Karpas-422 (cell line): Measurements from ENCODE around the gene HOXD12. TPM values are rescaled to one million over a fixed set of nuclear protein-coding genes. Genes with fewer than 3 reads are reported as not detected.

Source experiments
- DNase-seq: peaks from one replicate; pipeline ENCODE4 v3.0.0-alpha.2; 2015
- H2AFZ ChIP-seq: fragments of 200-600 bp; sonication (generic); 2 replicates; pipeline ENCODE4 v1.6.1; 2014; ENCODE audit warnings: antibody characterized with exemption, low read length, mixed read lengths
- H3K27ac ChIP-seq: fragments of 200-600 bp; sonication (generic); 2 replicates; pipeline ENCODE4 v1.5.1; 2014; ENCODE audit warnings: mild to moderate bottlenecking, low read length, moderate library complexity
- H3K27me3 ChIP-seq: fragments of 200-600 bp; sonication (generic); 2 replicates; pipeline ENCODE4 v1.6.1; 2014; ENCODE audit warnings: low read length, mixed read lengths
- H3K36me3 ChIP-seq: fragments of 200-600 bp; sonication (generic); 2 replicates; pipeline ENCODE4 v1.6.1; 2014; ENCODE audit warnings: low read length, mixed read lengths; ENCODE audit not compliant: insufficient read depth
- H3K4me1 ChIP-seq: fragments of 200-600 bp; sonication (generic); 2 replicates; pipeline ENCODE4 v1.6.1; 2014; ENCODE audit warnings: mild to moderate bottlenecking, low read length, mixed read lengths
- H3K4me2 ChIP-seq: fragments of 200-600 bp; sonication (generic); 2 replicates; pipeline ENCODE4 v1.6.1; 2014; ENCODE audit warnings: low read length, low read depth, mild to moderate bottlenecking; ENCODE audit not compliant: poor library complexity, severe bottlenecking
- H3K4me3 ChIP-seq: fragments of 200-600 bp; sonication (generic); 2 replicates; pipeline ENCODE4 v1.5.1; 2014; ENCODE audit warnings: mild to moderate bottlenecking, antibody characterized with exemption, low read length, mixed read lengths
- H3K79me2 ChIP-seq: fragments of 200-600 bp; sonication (generic); 2 replicates; pipeline ENCODE4 v1.6.1; 2014; ENCODE audit warnings: mild to moderate bottlenecking, low read length, mixed read lengths
- H3K9ac ChIP-seq: fragments of 200-600 bp; sonication (generic); 2 replicates; pipeline ENCODE4 v1.6.0; 2014; ENCODE audit warnings: low read length
- H3K9me2 ChIP-seq: fragments of 200-600 bp; sonication (generic), shearing (Covaris generic); replicated peaks from 2 replicates; pipeline ENCODE4 v1.6.0; 2014; ENCODE audit warnings: mild to moderate bottlenecking, low read length, moderate library complexity; ENCODE audit not compliant: insufficient read depth
- H3K9me3 ChIP-seq: fragments of 300-700, 200-600 bp; sonication (generic); 2 replicates; pipeline ENCODE4 v1.6.1; 2014; ENCODE audit warnings: low read length, mixed read lengths
- H4K20me1 ChIP-seq: fragments of 200-600 bp; sonication (generic); 2 replicates; pipeline ENCODE4 v1.6.1; 2014; ENCODE audit warnings: mild to moderate bottlenecking, antibody characterized with exemption, low read length, low read depth; ENCODE audit not compliant: insufficient read depth
- total RNA-seq: library from RNA; depleted of rRNA; stranded (reverse); fragments of >200 nt; shearing (Covaris generic); gene quantifications from 2 replicates; pipeline ENCODE4 v1.2.3, GENCODE V29; 2014; ENCODE audit warnings: low replicate concordance

HOXD12 gene
- total RNA-seq, 1 experiment from 2014 or later, result 1.0 TPM

DNA sequence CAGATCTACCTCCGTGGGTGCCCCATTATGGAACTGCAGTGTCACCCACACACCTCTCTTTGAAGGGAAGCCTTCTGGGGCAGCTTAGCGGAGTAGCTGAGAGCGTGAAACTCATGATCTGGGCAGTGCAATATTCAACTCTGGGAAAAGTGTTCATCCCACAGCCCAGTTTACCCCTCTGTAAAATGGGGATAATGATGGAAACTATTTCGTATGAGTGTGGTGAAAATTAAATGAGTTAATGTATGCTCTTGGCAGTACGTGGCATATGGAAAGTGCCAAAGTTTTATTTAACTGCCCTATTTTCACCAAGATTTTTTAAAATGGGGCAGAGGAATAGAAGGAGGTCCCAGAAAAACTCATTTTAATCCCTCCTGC is 27.3 kb upstream of the HOXD12 start:
- H3K4me3 ChIP-seq, result no peak overlapping the region
- H3K9ac ChIP-seq, result no peak overlapping the region
- H3K9me3 ChIP-seq, result no peaks in the 10 kb centered on the region
- H3K9me2 ChIP-seq, result no peaks in the 10 kb centered on the region
- H4K20me1 ChIP-seq, result no peaks in the 10 kb centered on the region
- no peak for DNase-seq
- no peak overlapping the region for H3K4me2 ChIP-seq
- no peaks in the 10 kb centered on the region for H3K36me3 ChIP-seq
- no peaks in the 10 kb centered on the region for H3K79me2 ChIP-seq
- H3K4me1 ChIP-seq, result peaks cover 7% of the 10 kb centered on the region
- H2AFZ ChIP-seq, result no peak overlapping the region
- H3K27ac ChIP-seq, result no peak overlapping the region
- no peaks in the 10 kb centered on the region for H3K27me3 ChIP-seq

DNA sequence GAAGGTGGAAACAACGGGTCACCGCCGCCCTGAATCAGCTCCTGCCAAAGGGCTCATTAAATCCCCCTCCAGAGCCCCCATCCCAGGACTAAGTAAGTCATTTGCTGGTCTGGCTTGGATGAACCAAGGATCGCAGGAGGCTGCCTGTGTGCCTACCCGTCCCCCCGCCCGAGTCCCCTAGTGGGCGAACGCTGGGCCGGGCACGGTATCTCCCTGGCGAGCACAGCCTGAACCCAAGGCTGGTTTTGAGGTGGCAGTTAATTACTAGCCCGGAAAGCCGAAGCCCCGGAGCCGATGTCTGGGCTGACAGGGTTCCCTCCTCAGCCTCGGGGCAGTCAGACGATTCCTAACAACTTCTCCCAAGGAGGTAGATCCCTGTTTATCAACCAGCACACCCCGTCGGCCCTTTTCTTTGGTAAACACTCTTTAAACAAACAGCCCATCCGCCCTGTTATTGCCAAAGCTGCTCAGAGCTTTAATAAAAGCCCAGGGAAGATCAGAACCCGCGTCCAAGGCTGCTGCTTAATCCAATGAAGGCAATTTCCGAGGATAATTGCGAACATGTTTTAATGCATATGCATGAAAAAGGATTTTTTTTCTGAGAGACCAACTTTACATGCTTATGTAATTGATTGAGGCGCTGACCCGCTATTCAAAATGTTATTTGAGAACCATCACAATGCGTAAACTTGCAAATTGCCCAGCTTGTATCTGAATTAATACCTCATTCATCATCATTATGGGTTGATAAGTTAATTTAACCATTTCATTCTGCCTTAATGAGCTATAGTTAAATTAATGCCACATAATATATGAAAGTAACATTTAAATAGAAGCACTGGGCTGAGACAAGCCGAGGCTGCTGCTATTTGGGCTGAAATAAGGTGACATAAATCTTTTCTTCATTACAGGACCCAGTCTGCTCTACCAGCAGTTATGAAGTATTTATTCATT is 26.4 kb upstream of the HOXD12 start:
- Histone ChIP-seq H3K4me3 (no peak overlapping the region), H3K9me2 (no peaks in the 10 kb centered on the region), H3K9me3 (no peaks in the 10 kb centered on the region), H3K9ac (no peak overlapping the region), H3K36me3 (no peaks in the 10 kb centered on the region), H3K4me2 (no peak overlapping the region), H3K27ac (no peak overlapping the region), H3K4me1 (peaks cover 7% of the 10 kb centered on the region), H3K27me3 (no peaks in the 10 kb centered on the region), H2AFZ (no peak overlapping the region), H3K79me2 (no peaks in the 10 kb centered on the region), H4K20me1 (no peaks in the 10 kb centered on the region)
- DNase-seq, result no peak

DNA sequence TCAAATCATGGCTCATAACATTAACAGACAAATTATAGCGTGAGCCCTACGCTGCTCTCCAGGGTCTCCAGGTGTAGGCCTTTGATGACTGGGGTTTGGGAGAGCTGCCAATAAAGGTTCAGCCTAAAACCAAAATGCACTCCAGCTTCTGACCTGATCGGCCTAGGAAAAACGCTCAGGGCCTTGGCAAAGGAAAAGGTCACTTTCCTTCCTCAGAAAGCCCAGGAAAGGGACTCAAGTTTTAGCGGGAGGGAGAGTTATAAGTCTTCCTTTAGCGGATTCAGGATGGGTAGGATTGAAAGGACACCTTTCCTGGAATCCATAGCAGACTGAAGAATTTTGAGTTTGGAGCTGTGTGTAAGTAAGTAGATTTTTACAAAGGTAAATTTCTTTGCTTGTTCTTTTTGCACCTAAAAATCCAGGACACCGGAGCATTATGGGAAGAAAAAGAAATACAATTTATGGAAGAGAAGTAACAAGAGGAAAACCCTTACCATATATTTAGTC is 24.6 kb upstream of the HOXD12 start:
- DNase-seq, result no peak
- no peaks in the 10 kb centered on the region for H3K9me2 ChIP-seq
- no peaks in the 10 kb centered on the region for H3K27me3 ChIP-seq
- no peak overlapping the region for H3K4me2 ChIP-seq
- H3K36me3 ChIP-seq, result no peaks in the 10 kb centered on the region
- H3K79me2 ChIP-seq, result no peaks in the 10 kb centered on the region
- H3K9me3 ChIP-seq, result no peaks in the 10 kb centered on the region
- no peaks in the 10 kb centered on the region for H3K4me1 ChIP-seq
- H3K9ac ChIP-seq, result no peak overlapping the region
- no peak overlapping the region for H2AFZ ChIP-seq
- no peaks in the 10 kb centered on the region for H4K20me1 ChIP-seq
- H3K27ac ChIP-seq, result no peak overlapping the region
- no peak overlapping the region for H3K4me3 ChIP-seq

DNA sequence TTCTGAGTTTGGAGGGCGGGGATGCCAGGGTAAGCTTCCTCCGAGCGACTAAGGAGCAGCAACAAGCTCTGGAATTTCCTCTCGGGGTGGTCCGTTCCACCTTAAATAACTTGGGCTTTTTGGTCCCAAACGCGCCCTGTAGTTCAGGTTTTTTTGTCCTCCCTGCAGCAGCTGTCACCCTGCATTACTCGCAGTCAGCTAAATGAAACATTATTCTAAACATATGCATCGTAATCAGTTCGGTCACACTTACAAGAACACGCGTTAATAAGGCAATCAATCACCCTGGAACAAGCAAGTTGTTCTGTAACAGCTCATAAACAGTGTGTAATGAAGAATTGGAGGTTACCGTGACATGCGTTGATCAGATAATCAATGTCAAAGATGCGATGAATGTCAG is 24.1 kb upstream of the HOXD12 start:
- Histone ChIP-seq H3K36me3 (no peaks in the 10 kb centered on the region), H3K4me1 (no peaks in the 10 kb centered on the region), H2AFZ (no peak overlapping the region), H3K27me3 (no peaks in the 10 kb centered on the region), H3K27ac (no peak overlapping the region), H3K9me2 (no peaks in the 10 kb centered on the region), H3K79me2 (no peaks in the 10 kb centered on the region), H3K9me3 (no peaks in the 10 kb centered on the region), H4K20me1 (no peaks in the 10 kb centered on the region), H3K4me3 (no peak overlapping the region), H3K9ac (no peak overlapping the region), H3K4me2 (no peak overlapping the region)
- DNase-seq, result no peak

DNA sequence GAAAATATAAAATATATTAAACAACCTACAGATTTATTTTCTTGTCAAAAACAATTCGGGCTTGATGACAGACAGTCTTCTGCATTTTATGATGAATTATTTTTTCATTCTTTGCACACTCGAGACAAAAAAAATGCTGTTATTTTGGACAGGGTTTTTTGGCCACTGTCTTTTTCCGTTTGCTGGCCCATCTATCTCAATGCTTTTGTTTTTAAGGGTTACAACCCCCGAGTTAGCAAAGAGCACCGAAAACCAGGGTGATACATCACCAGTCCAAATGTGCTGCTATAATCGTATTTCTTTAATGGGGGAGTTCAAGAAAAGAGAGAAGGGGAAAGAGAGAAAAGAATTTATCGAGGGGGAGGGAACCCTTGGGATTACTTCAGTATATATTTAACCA is 23.5 kb upstream of the HOXD12 start:
- Histone ChIP-seq H3K27ac (no peak overlapping the region), H3K9me3 (no peaks in the 10 kb centered on the region), H2AFZ (no peak overlapping the region), H3K9me2 (no peaks in the 10 kb centered on the region), H3K9ac (no peak overlapping the region), H3K79me2 (no peaks in the 10 kb centered on the region), H3K4me3 (no peak overlapping the region), H3K27me3 (no peaks in the 10 kb centered on the region), H3K36me3 (no peaks in the 10 kb centered on the region), H3K4me2 (no peak overlapping the region), H4K20me1 (no peaks in the 10 kb centered on the region), H3K4me1 (no peaks in the 10 kb centered on the region)
- DNase-seq, result no peak

DNA sequence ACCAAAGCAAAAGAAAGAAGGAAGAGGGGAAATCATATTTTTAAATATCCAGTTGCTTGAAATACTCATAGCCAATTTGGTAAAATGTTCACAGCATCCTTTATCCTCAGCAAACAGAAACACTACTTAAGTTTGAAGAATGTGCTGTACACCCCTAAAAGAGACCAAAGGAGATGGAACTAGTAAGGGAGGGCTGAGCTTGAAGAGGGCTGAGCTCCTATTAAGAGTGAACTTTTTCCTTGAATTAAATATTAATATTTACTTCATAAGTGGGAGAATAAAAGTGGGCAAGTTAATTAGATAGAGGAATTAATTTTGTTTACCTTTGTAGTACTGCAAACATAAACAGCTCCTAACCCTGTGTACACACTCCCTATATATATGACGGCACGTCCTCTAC is 22.8 kb upstream of the HOXD12 start:
- H3K27me3 ChIP-seq, result no peaks in the 10 kb centered on the region
- H3K4me1 ChIP-seq, result no peaks in the 10 kb centered on the region
- H3K36me3 ChIP-seq, result no peaks in the 10 kb centered on the region
- no peak overlapping the region for H3K9ac ChIP-seq
- H2AFZ ChIP-seq, result no peak overlapping the region
- no peak overlapping the region for H3K4me2 ChIP-seq
- no peaks in the 10 kb centered on the region for H3K9me2 ChIP-seq
- H4K20me1 ChIP-seq, result no peaks in the 10 kb centered on the region
- DNase-seq, result no peak
- no peak overlapping the region for H3K27ac ChIP-seq
- no peaks in the 10 kb centered on the region for H3K79me2 ChIP-seq
- no peaks in the 10 kb centered on the region for H3K9me3 ChIP-seq
- no peak overlapping the region for H3K4me3 ChIP-seq

DNA sequence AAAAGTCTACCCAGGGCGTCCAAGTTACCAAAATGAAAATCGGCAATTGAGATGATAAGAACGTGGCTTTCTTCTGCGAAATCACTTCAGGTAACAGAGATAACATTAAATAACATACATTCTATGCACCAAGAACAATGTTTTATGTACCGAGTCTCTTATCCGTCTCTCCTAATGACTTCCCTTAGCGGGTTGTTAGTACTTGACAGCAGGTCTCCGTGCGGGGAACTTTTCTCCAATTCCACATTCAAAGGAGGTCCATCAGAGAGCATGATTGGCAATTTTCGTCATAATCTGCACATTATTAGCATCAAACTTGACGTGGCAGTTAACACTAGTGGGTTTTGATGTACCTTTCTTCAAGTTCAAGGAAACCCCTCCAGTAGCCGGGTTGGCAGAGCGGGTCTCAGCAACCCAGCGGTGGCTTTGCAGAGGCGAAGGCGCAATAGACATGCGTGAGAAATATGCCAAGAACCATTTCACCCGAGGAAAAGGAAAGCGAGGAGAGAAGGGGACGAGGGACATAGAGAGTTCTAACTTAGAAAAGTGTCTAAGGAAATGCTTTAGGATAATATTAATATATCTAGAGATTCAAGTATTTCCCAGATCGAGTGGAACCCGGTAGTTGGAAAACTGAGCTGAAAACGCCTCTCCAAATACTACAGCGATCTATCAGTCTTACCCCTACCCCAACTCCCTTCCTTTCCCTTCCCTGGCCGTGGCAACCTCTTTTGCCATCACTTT is 20.9 kb upstream of the HOXD12 start:
- Histone ChIP-seq H4K20me1 (no peaks in the 10 kb centered on the region), H3K4me2 (no peak overlapping the region), H3K4me1 (no peaks in the 10 kb centered on the region), H3K9me2 (no peaks in the 10 kb centered on the region), H3K9ac (no peak overlapping the region), H2AFZ (no peak overlapping the region), H3K79me2 (no peaks in the 10 kb centered on the region), H3K9me3 (no peaks in the 10 kb centered on the region), H3K4me3 (no peak overlapping the region), H3K36me3 (no peaks in the 10 kb centered on the region), H3K27me3 (no peaks in the 10 kb centered on the region), H3K27ac (no peak overlapping the region)
- DNase-seq, result no peak

DNA sequence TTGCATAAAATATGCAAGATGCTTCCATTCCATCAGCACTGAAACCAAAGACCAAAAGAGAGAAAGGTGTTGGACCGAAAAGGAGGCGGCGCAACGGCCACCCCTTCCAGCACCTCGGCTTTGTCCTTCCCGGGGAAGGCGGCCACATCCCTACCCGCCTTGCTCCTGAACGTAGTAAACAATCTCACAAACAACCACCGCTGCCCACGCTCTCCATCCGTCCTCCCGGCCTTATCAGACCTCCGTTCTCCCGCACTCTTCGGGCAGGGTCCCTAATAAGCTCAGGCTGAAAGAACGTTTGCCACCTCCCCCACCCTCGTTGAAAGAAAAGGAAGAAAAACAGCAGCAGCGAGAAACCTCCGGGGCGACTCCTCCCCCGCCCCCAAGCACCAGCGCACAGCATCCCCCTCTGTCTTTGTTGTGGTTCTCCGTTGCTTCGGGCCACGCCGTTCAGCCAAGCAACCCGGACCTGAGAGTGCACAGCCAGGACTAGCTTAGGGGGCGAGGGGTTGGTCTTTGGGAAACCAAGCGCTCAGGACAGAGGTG is 20.2 kb upstream of the HOXD12 start:
- Histone ChIP-seq H3K36me3 (no peaks in the 10 kb centered on the region), H3K4me2 (no peak overlapping the region), H3K9me2 (no peaks in the 10 kb centered on the region), H2AFZ (no peak overlapping the region), H3K4me3 (no peak overlapping the region), H3K9me3 (no peaks in the 10 kb centered on the region), H3K27me3 (no peaks in the 10 kb centered on the region), H3K9ac (no peak overlapping the region), H3K79me2 (no peaks in the 10 kb centered on the region), H3K27ac (no peak overlapping the region), H3K4me1 (no peaks in the 10 kb centered on the region), H4K20me1 (no peaks in the 10 kb centered on the region)
- no peak for DNase-seq
